ENCODE results near the gene ACSF2.
"Not testable (repeated sequence)": the region's sequence is repeated elsewhere in the genome, so short reads cannot be mapped to it uniquely, and the experiment has no call there.

The ACSF2 gene

GRCh38 chr17:50475775-50476544 is 49.9 kb downstream of the ACSF2 start:
- not testable (repeated sequence) for H3K27me3 ChIP-seq (ENCODE audit: control insufficient read depth in 2 of 2, insufficient read depth in 2 of 2, low read length in 2 of 2); H3K9me3 ChIP-seq (ENCODE audit: control insufficient read depth in 2 of 2, low read length in 2 of 2)
- Histone ChIP-seq H3K4me3 (ENCODE audit: low read length in 2 of 2) (peak overlapping the region; percentile 45 to 72), H3K9ac (ENCODE audit: low read depth in 1 of 2, low read length in 2 of 2) (peak overlapping the region; percentile 35 to 74), H3K27ac (ENCODE audit: low read depth in 2 of 2, low read length in 2 of 2) (peak overlapping the region; percentile 78 to 81), H3K4me1 (ENCODE audit: control insufficient read depth in 2 of 2, insufficient read depth in 2 of 2, low read length in 2 of 2) (peaks cover 20 to 31% of the 10 kb centered on the region in 2 donors), H3K36me3 (ENCODE audit: control insufficient read depth in 2 of 2, insufficient read depth in 2 of 2, low read length in 2 of 2) (peaks cover 14 to 20% of the 10 kb centered on the region in 2 donors)

GRCh38 chr17:50476545-50477315 is 50.7 kb downstream of the ACSF2 start:
- H3K9me3 ChIP-seq (ENCODE audit: control insufficient read depth in 2 of 2, low read length in 2 of 2), result no peaks in the 10 kb centered on the region
- H3K27ac ChIP-seq (ENCODE audit: low read depth in 2 of 2, low read length in 2 of 2), result peak overlapping the region; percentile 78 to 81
- peaks cover 18 to 28% of the 10 kb centered on the region in 2 donors for H3K4me1 ChIP-seq (ENCODE audit: control insufficient read depth in 2 of 2, insufficient read depth in 2 of 2, low read length in 2 of 2)
- peak overlapping the region; percentile 45 to 72 for H3K4me3 ChIP-seq (ENCODE audit: low read length in 2 of 2)
- H3K36me3 ChIP-seq (ENCODE audit: control insufficient read depth in 2 of 2, insufficient read depth in 2 of 2, low read length in 2 of 2), result peaks cover 8 to 12% of the 10 kb centered on the region in 2 donors
- peak overlapping the region; percentile 35 to 74 for H3K9ac ChIP-seq (ENCODE audit: low read depth in 1 of 2, low read length in 2 of 2)
- H3K27me3 ChIP-seq (ENCODE audit: control insufficient read depth in 2 of 2, insufficient read depth in 2 of 2, low read length in 2 of 2), result no peaks in the 10 kb centered on the region

DNA sequence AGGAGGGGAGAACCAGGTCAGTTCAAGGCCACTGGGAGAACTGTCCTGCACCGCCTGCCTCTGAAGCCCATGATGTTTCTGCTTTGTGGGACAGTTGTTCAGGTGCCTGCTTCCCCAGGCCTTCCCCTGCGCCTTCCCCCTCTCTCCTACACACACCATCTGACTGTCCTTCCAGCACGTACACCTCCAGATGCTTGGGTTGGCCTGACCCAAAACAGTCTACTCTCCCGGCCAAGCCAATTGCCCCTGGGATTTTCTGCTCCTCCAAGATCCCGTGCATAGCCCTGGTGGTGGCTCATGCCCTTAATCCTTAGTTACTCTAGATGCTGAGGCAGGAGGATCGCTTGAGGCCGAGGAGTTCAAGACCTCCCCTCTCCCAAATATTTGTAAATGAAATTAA is 52.0 kb downstream of the ACSF2 start:
- Histone ChIP-seq H3K9me3 (ENCODE audit: control insufficient read depth in 2 of 2, low read length in 2 of 2) (no peaks in the 10 kb centered on the region), H3K9ac (ENCODE audit: low read depth in 1 of 2, low read length in 2 of 2) (peak overlapping the region; percentile 65 to 83), H3K4me1 (ENCODE audit: control insufficient read depth in 2 of 2, insufficient read depth in 2 of 2, low read length in 2 of 2) (peaks cover 23 to 32% of the 10 kb centered on the region in 2 donors), H3K27me3 (ENCODE audit: control insufficient read depth in 2 of 2, insufficient read depth in 2 of 2, low read length in 2 of 2) (no peaks in the 10 kb centered on the region), H3K36me3 (ENCODE audit: control insufficient read depth in 2 of 2, insufficient read depth in 2 of 2, low read length in 2 of 2) (peaks cover 5 to 10% of the 10 kb centered on the region in 2 donors), H3K4me3 (ENCODE audit: low read length in 2 of 2) (peak overlapping the region in 1 of 2 donors; percentile 86), H3K27ac (ENCODE audit: low read depth in 2 of 2, low read length in 2 of 2) (peak overlapping the region; percentile 85 to 86)

DNA sequence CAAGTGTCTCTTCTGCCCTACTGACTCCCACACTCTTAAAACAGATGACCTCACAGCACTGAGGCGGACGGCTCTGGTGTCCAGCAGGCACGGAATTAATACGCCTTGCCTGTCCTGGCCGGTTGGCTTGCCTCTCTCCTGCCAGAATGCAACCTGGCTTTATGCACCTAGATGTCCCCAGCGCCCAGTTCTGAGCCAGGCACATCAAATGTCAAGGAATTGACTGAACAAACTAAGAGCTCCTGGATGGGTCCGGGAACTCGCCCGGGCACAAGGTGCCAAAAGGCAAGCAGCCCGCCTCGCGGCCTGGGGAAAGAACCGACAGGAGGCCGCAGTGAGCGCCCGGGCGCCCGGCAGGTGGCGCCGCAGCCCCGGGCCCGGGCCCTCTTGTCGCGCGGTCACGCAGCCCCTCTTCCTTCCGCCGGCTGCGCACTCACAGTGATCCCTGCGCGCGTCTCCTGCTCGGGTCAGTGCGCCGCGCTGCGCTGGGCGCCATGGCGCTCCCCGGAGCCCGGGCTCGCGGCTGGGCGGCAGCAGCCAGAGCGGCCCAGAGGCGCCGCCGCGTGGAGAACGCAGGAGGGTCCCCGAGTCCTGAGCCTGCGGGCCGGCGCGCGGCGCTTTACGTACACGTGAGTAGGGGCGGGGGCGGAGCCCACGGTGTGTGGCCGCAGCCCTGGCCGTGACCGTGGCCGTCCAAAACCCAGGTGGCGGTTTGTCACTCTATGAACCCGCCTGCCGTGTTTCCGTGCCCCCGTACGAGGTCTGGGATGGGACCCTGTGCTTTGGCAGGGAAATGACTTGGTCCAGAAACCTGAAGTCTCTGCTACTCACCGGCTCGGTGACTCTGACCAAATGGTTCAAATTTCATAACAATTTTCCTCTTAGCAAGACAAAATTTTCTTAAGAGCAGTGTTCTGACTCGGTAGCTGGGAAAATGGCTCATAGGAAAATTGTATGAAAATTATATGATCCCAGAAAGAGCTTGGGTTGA is 52.7 kb downstream of the ACSF2 start, which contains the start of gene RSAD1:
RSAD1 (plus strand) TSS at position 470 of the 991 bp plus-strand sequence; CDS start at position 495, 25 bp downstream.
- H3K4me3 ChIP-seq (ENCODE audit: low read length in 2 of 2), result peak within 1 kb of the TSS; percentile 81 to 86
- no peaks in the 10 kb centered on the region for H3K9me3 ChIP-seq (ENCODE audit: control insufficient read depth in 2 of 2, low read length in 2 of 2)
- no peaks in the 10 kb centered on the region for H3K27me3 ChIP-seq (ENCODE audit: control insufficient read depth in 2 of 2, insufficient read depth in 2 of 2, low read length in 2 of 2)
- peak within 1 kb of the TSS; percentile 79 to 83 for H3K9ac ChIP-seq (ENCODE audit: low read depth in 1 of 2, low read length in 2 of 2)
- peaks cover 23 to 32% of the 10 kb centered on the region in 2 donors for H3K4me1 ChIP-seq (ENCODE audit: control insufficient read depth in 2 of 2, insufficient read depth in 2 of 2, low read length in 2 of 2)
- peaks cover 10 to 14% of the 10 kb centered on the region in 2 donors for H3K36me3 ChIP-seq (ENCODE audit: control insufficient read depth in 2 of 2, insufficient read depth in 2 of 2, low read length in 2 of 2)
- peak within 1 kb of the TSS; percentile 85 to 86 for H3K27ac ChIP-seq (ENCODE audit: low read depth in 2 of 2, low read length in 2 of 2)

DNA sequence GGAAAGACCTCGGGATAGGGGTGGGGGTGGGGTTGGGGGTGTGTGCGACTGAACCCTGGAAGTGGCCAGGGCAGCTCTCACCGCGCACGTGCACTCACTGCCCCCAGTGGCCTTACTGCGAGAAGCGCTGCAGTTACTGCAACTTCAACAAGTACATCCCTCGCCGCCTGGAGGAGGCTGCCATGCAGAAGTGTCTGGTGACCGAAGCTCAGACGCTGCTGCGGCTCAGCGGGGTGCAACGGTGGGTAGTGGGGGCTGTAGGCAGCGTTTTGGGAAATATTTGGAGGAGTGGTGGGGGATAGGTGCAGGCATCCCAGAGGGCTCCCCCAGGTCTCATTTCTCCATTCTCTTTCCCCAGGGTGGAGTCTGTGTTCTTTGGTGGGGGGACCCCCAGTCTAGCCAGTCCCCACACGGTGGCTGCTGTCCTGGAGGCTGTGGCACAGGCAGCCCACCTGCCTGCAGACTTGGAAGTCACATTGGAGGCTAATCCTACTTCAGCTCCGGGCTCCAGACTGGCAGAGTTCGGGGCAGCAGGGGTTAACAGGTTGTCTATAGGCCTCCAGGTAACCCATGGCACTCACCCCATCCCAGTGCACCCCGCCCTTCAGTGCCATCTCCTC is 53.6 kb downstream of the ACSF2 start:
- H3K27me3 ChIP-seq (ENCODE audit: control insufficient read depth in 2 of 2, insufficient read depth in 2 of 2, low read length in 2 of 2), result no peaks in the 10 kb centered on the region
- H3K9me3 ChIP-seq (ENCODE audit: control insufficient read depth in 2 of 2, low read length in 2 of 2), result no peaks in the 10 kb centered on the region
- peak overlapping the region; percentile 79 to 83 for H3K9ac ChIP-seq (ENCODE audit: low read depth in 1 of 2, low read length in 2 of 2)
- H3K4me3 ChIP-seq (ENCODE audit: low read length in 2 of 2), result peak overlapping the region; percentile 81 to 86
- peaks cover 16 to 17% of the 10 kb centered on the region in 2 donors for H3K36me3 ChIP-seq (ENCODE audit: control insufficient read depth in 2 of 2, insufficient read depth in 2 of 2, low read length in 2 of 2)
- H3K27ac ChIP-seq (ENCODE audit: low read depth in 2 of 2, low read length in 2 of 2), result peak overlapping the region; percentile 85 to 86
- peaks cover 23 to 30% of the 10 kb centered on the region in 2 donors for H3K4me1 ChIP-seq (ENCODE audit: control insufficient read depth in 2 of 2, insufficient read depth in 2 of 2, low read length in 2 of 2)

- H3K4me3 ChIP-seq (ENCODE audit: low read length in 2 of 2), result no peak overlapping the region
- peaks cover 21 to 22% of the 10 kb centered on the region in 2 donors for H3K36me3 ChIP-seq (ENCODE audit: control insufficient read depth in 2 of 2, insufficient read depth in 2 of 2, low read length in 2 of 2)
- H3K9ac ChIP-seq (ENCODE audit: low read depth in 1 of 2, low read length in 2 of 2), result peak overlapping the region; percentile 14 to 83
- H3K27ac ChIP-seq (ENCODE audit: low read depth in 2 of 2, low read length in 2 of 2), result no peak overlapping the region
- no peaks in the 10 kb centered on the region for H3K9me3 ChIP-seq (ENCODE audit: control insufficient read depth in 2 of 2, low read length in 2 of 2)
- no peaks in the 10 kb centered on the region for H3K27me3 ChIP-seq (ENCODE audit: control insufficient read depth in 2 of 2, insufficient read depth in 2 of 2, low read length in 2 of 2)
- H3K4me1 ChIP-seq (ENCODE audit: control insufficient read depth in 2 of 2, insufficient read depth in 2 of 2, low read length in 2 of 2), result peaks cover 23 to 30% of the 10 kb centered on the region in 2 donors
Observed at GRCh38 chr17:50480142-50480764, 54.2 kb downstream of the ACSF2 start.

- Histone ChIP-seq H3K36me3 (ENCODE audit: control insufficient read depth in 2 of 2, insufficient read depth in 2 of 2, low read length in 2 of 2) (peaks cover 27 to 28% of the 10 kb centered on the region in 2 donors), H3K4me3 (ENCODE audit: low read length in 2 of 2) (no peak overlapping the region), H3K9me3 (ENCODE audit: control insufficient read depth in 2 of 2, low read length in 2 of 2) (no peaks in the 10 kb centered on the region), H3K27me3 (ENCODE audit: control insufficient read depth in 2 of 2, insufficient read depth in 2 of 2, low read length in 2 of 2) (no peaks in the 10 kb centered on the region), H3K27ac (ENCODE audit: low read depth in 2 of 2, low read length in 2 of 2) (no peak overlapping the region), H3K4me1 (ENCODE audit: control insufficient read depth in 2 of 2, insufficient read depth in 2 of 2, low read length in 2 of 2) (peaks cover 23 to 25% of the 10 kb centered on the region in 2 donors), H3K9ac (ENCODE audit: low read depth in 1 of 2, low read length in 2 of 2) (no peak overlapping the region)
Observed at GRCh38 chr17:50480854-50481490, 55.0 kb downstream of the ACSF2 start.

DNA sequence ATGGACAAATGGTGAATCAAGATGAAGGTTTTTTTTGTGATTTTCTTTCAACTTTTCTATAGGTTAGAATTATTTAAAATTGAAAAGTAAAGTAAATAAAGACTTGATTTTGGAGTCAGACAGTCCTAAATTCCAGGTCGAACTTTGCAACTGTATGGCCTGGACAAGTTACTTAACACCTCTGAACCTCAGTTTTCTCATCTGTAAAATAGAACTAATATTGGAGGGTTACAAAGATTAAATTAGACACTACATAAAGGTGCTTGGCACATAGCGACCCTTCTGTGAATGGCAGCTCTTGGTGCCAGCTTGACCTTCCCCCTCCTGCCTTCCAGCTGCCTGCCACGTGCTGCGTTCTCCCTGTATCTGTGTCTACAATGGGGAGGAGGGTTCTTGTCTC is 55.6 kb downstream of the ACSF2 start:
- H3K4me1 ChIP-seq (ENCODE audit: control insufficient read depth in 2 of 2, insufficient read depth in 2 of 2, low read length in 2 of 2), result peaks cover 20 to 21% of the 10 kb centered on the region in 2 donors
- H3K27ac ChIP-seq (ENCODE audit: low read depth in 2 of 2, low read length in 2 of 2), result peak overlapping the region in 1 of 2 donors; percentile 6
- no peak overlapping the region for H3K4me3 ChIP-seq (ENCODE audit: low read length in 2 of 2)
- H3K9ac ChIP-seq (ENCODE audit: low read depth in 1 of 2, low read length in 2 of 2), result no peak overlapping the region
- H3K27me3 ChIP-seq (ENCODE audit: control insufficient read depth in 2 of 2, insufficient read depth in 2 of 2, low read length in 2 of 2), result no peaks in the 10 kb centered on the region
- no peaks in the 10 kb centered on the region for H3K9me3 ChIP-seq (ENCODE audit: control insufficient read depth in 2 of 2, low read length in 2 of 2)
- H3K36me3 ChIP-seq (ENCODE audit: control insufficient read depth in 2 of 2, insufficient read depth in 2 of 2, low read length in 2 of 2), result peaks cover 27 to 28% of the 10 kb centered on the region in 2 donors

Measured in mucosa of rectum (tissue), 2 donors.